Measurements from ENCODE around the gene GALNT9. TPM values are rescaled to one million over a fixed set of nuclear protein-coding genes. Genes with fewer than 3 reads are reported as not detected.

The GALNT9 gene
- total RNA-seq, 2 experiments from 2014 or later: not detected

- Histone ChIP-seq H3K27me3 (ENCODE audit: control insufficient read depth in 1 of 2, insufficient read depth in 2 of 2, low read length in 2 of 2) (peaks cover 24 to 32% of the 10 kb centered on the region in 2 experiments), H3K4me1 (ENCODE audit: insufficient read depth, low read length) (peaks cover 3% of the 10 kb centered on the region), H3K27ac (ENCODE audit: low read depth in 1 of 2, low read length in 2 of 2) (no peak overlapping the region), H3K36me3 (ENCODE audit: insufficient read depth, low read length) (no peaks in the 10 kb centered on the region), H3K4me3 (ENCODE audit: low read length) (no peak overlapping the region), H3K9me3 (ENCODE audit: control insufficient read depth in 1 of 2, insufficient read depth in 1 of 2, low read length in 2 of 2) (peaks cover 0 to 45% of the 10 kb centered on the region in 2 experiments)
- H3K9me3 Mint-ChIP-seq: no peaks in the 10 kb centered on the region
- DNase-seq (no peak), ATAC-seq (ENCODE audit: poor library complexity) (no peak)
- ChIA-PET POLR2A (no interaction called here), CTCF (no interaction called here)
- H3K27ac Mint-ChIP-seq: no peak overlapping the region
- H3K4me3 Mint-ChIP-seq: no peak overlapping the region
- no peaks in the 10 kb centered on the region for H3K36me3 Mint-ChIP-seq (ENCODE audit: low read depth)
- H3K27me3 Mint-ChIP-seq: peaks cover 55% of the 10 kb centered on the region
- intact Hi-C loops (cut with DNase I, micrococcal nuclease): no loop called here
- peaks cover 8% of the 10 kb centered on the region for H3K4me1 Mint-ChIP-seq (ENCODE audit: low read depth)
- TF ChIP-seq CTCF (IDR thresholded peaks at IDR 0.05): no peak
Observed at GRCh38 chr12:132333273-132333672, 3.9 kb upstream of the GALNT9 start.

GRCh38 chr12:132330549-132330881 lies 1.1 kb upstream of the GALNT9 start:
- H3K4me1 Mint-ChIP-seq (ENCODE audit: low read depth): peaks cover 17% of the 10 kb centered on the region
- H3K27me3 ChIP-seq (ENCODE audit: control insufficient read depth in 1 of 2, insufficient read depth in 2 of 2, low read length in 2 of 2): peaks cover 28 to 47% of the 10 kb centered on the region in 2 experiments
- ChIA-PET CTCF (no interaction called here), POLR2A (no interaction called here)
- H3K4me3 ChIP-seq (ENCODE audit: low read length): no peak overlapping the region
- ATAC-seq (ENCODE audit: poor library complexity) (no peak), DNase-seq (no peak)
- no peak for TF ChIP-seq CTCF (IDR thresholded peaks at IDR 0.05)
- H3K9me3 ChIP-seq (ENCODE audit: control insufficient read depth in 1 of 2, insufficient read depth in 1 of 2, low read length in 2 of 2): peaks cover 0 to 35% of the 10 kb centered on the region in 2 experiments
- no peaks in the 10 kb centered on the region for H3K9me3 Mint-ChIP-seq
- no peak overlapping the region for H3K27ac ChIP-seq (ENCODE audit: low read depth in 1 of 2, low read length in 2 of 2)
- intact Hi-C loops (cut with DNase I, micrococcal nuclease): no loop called here
- peaks cover 64% of the 10 kb centered on the region for H3K27me3 Mint-ChIP-seq
- H3K36me3 ChIP-seq (ENCODE audit: insufficient read depth, low read length): no peaks in the 10 kb centered on the region
- H3K36me3 Mint-ChIP-seq (ENCODE audit: low read depth): no peaks in the 10 kb centered on the region
- no peak overlapping the region for H3K27ac Mint-ChIP-seq
- H3K4me3 Mint-ChIP-seq: no peak overlapping the region
- peaks cover 14% of the 10 kb centered on the region for H3K4me1 ChIP-seq (ENCODE audit: insufficient read depth, low read length)

GRCh38 chr12:132329720-132330548 lies 545 bp upstream of the GALNT9 start:
- peaks cover 17% of the 10 kb centered on the region for H3K4me1 Mint-ChIP-seq (ENCODE audit: low read depth)
- ChIA-PET CTCF (no interaction called here), POLR2A (no interaction called here)
- peaks cover 63% of the 10 kb centered on the region for H3K27me3 Mint-ChIP-seq
- H3K4me3 Mint-ChIP-seq: no peak overlapping the region
- TF ChIP-seq CTCF (IDR thresholded peaks at IDR 0.05): no peak
- H3K27ac Mint-ChIP-seq: no peak overlapping the region
- intact Hi-C loops (cut with DNase I, micrococcal nuclease): no loop called here
- H3K9me3 ChIP-seq (ENCODE audit: control insufficient read depth in 1 of 2, insufficient read depth in 1 of 2, low read length in 2 of 2): peaks cover 0 to 39% of the 10 kb centered on the region in 2 experiments
- no peak for DNase-seq
- no peak overlapping the region for H3K4me3 ChIP-seq (ENCODE audit: low read length)
- H3K27me3 ChIP-seq (ENCODE audit: control insufficient read depth in 1 of 2, insufficient read depth in 2 of 2, low read length in 2 of 2): peaks cover 28 to 47% of the 10 kb centered on the region in 2 experiments
- no peak overlapping the region for H3K27ac ChIP-seq (ENCODE audit: low read depth in 1 of 2, low read length in 2 of 2)
- ATAC-seq (ENCODE audit: poor library complexity): no peak
- no peaks in the 10 kb centered on the region for H3K36me3 ChIP-seq (ENCODE audit: insufficient read depth, low read length)
- peaks cover 14% of the 10 kb centered on the region for H3K4me1 ChIP-seq (ENCODE audit: insufficient read depth, low read length)
- no peaks in the 10 kb centered on the region for H3K36me3 Mint-ChIP-seq (ENCODE audit: low read depth)
- H3K9me3 Mint-ChIP-seq: no peaks in the 10 kb centered on the region

Measured in CD4-positive, alpha-beta T cell (primary cell).